AML-193 (cell line): ENCODE results near the gene BZW2.

Experiments used
- DNase-seq, 2 experiments: peaks; one replicate each; lab custom pipeline; 2025; lab: John Stamatoyannopoulos, UW

Gene BZW2

DNA sequence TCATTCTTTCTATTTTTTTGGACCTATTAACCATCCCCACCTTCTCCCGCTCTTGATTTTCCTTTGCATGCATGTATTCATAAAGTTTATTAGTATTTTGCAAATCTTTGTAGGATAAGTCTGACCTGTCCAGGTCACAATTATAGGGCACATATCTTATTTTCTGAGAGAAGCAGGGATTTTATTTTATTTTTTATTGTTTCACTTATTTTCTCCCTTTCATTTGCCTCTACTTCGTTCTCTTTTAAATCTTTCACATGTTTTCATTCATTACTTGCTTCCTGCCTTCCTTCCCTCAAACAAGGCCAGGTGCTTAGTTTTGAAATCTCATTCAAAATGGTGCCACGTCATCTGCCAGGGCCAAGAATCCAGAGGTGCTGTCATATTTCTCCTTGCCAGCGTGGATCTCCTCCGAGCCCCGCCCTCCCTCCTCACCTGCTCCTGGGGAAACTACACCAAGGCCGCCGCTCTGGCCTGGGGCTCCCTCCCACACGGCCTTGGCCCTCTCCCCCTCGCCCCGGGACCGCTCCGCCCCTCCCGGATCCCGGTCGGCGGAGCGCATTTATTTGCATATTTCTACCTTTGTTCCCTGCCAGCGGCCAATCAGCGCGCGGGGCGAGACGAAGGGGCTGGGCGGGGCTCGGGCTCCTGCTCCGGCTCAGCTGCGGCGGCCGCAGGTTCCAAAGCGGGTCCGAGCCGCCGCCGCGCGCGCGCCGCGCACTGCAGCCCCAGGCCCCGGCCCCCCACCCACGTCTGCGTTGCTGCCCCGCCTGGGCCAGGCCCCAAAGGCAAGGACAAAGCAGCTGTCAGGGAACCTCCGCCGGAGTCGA lies 107.3 kb downstream of the BZW2 start, which contains the start of gene TSPAN13:
Gene TSPAN13 (plus strand): TSS at position 654 of the 830 bp plus-strand sequence. CDS start 213 bp downstream, outside the sequence.
- DNase-seq: peak; percentile 63

DNA sequence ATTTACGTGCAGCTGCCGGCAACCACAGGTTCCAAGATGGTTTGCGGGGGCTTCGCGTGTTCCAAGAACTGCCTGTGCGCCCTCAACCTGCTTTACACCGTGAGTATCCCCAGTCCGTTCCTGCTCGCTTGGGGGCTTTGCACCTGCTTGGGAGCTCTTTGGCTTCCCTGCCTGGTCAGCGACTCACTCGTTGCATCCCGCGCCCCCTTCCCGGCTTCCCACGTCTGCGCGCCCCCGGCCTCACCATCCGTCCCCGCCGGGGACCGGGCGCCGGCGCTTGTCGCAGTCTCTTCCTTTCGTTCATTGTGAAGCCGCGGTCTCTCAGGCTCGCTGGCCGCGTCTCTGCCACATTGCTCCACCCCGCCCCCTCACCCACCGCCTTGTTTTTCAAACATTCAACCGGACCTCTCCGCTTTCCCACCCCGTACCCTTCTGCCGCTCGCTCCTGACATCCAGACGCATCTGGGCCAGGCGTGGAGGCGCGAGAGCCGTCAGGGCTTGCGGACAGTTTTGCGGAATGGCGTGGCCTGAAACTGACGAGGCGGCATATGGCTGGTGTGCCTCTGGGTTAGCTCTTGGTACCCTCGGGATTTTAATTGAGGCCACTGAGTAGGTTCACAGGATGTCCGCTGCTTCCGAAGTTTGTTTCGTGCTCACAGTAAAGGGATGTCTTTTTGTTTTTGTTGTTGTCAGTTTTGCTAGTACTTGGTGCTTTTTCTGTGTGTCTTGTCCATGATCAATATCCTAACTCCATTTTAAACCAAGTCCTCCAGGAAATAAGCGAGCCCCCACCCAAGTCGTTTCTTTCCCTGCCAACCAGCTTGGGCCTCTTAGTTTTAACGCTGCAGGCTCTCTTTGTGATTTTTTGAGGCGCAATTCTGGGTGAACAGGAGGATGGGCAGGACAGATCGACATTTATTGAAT lies 108.2 kb downstream of the BZW2 start:
- DNase-seq: peak in 1 of 2 experiments; percentile 10

DNA sequence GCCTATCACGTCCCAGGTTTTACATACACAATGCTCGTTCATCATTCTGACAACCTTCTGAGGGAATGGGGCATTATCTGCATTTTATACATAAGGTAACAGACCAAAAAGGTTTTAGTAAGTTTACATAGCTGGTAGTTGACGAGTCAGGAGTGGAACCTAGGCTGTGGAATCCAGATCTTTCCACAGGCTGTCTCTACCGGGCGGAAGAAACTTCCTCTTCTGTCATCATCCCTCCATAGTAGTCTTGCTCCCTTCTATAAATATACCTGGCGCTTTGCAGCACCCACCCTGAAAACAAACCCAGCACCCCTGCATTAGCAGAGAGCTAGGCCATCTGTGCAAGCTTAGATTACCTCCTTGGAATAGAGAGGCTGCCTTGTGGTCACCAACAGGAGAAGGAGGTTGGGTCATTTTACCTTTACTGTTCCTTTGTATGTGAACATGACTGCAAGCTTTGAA lies 108.9 kb downstream of the BZW2 start:
- DNase-seq: no peak

DNA sequence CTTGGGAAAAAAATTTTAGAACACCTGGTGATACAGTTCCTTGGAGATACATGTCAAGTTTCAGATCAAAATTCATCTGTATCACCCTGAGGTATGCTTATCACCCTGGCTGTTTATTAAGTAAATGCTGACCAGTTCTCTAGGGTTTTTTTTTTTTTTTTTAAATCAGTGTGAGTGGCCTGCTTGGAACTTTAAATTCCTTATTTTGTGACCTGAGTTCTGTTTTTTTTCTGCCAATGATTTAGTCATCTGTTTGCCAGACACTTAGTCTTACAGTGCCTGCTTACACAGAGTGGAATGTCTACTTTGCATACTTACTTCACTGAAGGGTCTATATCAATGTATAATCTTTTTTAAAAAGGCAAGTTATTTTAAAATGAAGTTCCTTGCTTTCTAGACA lies 109.4 kb downstream of the BZW2 start:
- peak in 1 of 2 experiments; percentile 4 for DNase-seq
